CD4-positive, alpha-beta T cell treated with Interleukin-12 subunit alpha and Interleukin-12 subunit beta, for 1 hour (primary cell): ENCODE results near the gene CDK5RAP1.

Experiments used
- DNase-seq: peaks from one replicate; pipeline ENCODE4 v3.0.0-alpha.2; 2020

CDK5RAP1 gene

GRCh38 chr20:33373735-33374605 is 27.3 kb downstream of the CDK5RAP1 start:
- no peak for DNase-seq

DNA sequence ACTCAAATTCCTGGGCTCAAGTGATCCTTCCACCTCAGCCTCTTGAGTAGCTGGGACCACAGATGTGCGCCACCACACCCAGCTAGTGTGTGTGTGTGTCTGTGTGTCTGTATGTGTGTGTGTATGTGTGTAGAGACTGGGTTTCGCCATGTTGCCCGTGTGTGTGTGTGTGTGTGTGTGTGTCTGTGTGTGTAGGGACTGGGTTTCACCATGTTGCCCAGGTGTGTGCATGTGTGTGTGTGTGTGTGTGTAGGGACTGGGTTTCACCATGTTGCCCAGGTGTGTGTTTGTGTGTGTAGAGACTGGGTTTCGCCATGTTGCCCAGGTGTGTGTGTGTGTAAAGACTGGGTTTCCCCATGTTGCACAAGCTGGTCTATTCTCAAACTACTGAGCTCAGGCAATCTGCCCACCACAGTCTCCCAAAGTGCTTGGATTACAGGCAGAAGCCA is 28.3 kb downstream of the CDK5RAP1 start:
- no peak for DNase-seq

DNA sequence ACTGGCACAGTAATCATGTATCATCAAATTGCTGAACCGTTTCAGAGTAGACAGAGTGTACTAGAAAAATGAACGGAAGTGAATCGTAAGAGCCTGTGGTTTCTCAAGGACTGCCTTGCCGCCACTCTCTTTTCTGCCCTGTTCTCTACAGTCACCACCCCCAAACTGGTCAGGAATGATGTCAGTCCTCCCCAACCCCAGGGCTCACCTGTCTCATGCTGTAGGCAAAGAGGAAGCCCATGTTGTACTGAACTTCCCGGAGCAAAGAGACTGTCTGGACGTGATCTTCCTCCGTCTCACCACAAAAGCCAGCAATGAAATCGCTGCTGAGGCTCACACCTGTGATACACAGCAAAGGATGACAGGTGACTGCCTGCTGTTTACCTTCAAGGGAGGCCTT is 31.0 kb downstream of the CDK5RAP1 start:
- peak; percentile 86 for DNase-seq

DNA sequence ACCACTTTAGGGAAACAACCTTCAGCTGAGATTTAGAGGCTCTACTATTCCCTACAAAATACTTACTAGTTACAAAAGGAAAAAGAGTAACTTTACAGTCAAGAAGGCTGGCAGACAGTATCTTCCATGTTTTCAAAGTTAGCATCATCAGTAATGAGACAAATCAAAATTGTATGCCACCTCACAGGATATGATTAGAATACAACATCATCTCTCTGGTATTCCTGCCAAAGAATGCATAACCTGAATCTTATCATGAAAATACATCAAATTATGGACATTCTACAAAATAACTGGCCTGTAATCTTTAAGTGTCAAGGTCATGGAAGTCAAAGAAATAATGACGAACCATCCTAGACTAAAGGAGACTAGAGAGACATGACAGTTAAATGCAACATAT is 38.4 kb downstream of the CDK5RAP1 start:
- DNase-seq, result no peak

- DNase-seq, result no peak
Measured at GRCh38 chr20:33359399-33360261, 41.7 kb downstream of the CDK5RAP1 start.

- no peak for DNase-seq
Measured at GRCh38 chr20:33353013-33353402, 48.3 kb downstream of the CDK5RAP1 start.

DNA sequence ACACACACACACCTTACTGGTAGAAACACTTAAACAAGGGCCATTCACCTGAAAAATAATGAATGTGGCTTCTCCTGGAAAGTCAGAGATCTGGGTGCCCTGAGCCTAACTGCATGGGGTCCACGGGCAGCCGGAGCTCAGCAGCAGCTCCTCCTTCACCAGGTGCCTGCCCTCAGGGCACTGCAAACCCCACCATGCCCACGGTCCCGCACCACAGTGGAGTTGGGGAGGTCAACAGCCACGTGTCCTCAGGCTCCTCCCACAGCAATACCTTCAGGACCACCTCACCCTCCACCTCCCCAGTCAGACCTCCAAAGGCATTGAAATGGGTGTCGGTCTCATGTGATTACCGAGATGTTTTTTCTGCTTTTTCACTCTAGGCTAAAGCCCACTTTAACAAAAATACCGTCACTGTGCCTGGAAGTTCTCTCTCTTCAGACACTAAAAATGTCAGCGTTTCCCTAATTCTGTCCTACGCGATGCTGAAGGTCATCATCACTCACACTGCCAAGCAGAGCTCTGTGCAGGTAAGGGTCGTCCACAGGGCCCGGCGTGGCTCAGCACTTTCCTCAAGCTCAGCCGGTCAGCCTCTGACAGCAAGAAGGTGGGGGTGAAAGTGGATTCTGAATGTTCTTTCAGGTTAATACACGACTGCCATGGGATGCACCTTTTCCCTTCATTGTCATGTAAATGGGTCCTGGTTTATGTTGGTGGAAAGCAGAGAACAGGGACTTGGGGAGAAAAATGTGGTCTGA is 48.9 kb downstream of the CDK5RAP1 start:
- DNase-seq, result no peak

DNA sequence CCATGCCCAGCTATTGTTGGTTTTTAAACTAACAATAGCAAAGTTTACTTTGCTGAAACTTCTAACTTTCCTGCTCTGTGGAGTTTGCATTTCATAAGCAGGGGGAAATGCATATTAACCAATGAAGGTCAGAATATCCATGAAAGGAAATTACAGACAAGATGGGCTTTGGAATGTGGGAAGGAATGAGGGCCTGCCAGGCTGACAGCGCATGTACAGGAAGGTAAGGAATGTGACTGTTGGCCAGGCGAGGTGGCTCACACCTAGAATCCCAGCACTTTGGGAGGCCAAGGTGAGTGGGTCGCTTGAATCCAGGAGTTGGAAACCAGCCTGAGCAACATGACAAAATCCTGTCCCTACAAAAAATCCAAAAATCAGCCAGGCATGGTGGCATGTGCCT is 49.6 kb downstream of the CDK5RAP1 start:
- DNase-seq, result no peak

DNA sequence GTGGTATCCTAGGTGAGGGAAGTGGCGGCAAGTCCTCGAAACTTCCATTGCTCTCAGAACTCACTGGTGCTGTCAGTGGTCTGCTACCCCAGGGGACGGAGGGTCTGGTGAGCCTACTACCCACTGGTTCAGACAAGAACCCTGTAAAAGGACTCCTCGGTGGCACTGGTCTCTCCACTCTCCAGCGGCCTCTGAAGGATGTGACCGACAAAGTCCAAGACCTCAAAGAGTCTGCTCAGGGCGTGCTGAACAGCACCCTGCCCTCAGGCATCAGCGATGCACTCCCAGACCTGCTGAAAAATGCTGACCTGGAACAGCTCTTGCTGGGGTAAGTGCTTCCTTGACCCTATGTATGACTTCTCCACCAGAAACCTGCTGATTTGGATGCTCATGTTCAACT is 51.8 kb downstream of the CDK5RAP1 start:
- no peak for DNase-seq

DNA sequence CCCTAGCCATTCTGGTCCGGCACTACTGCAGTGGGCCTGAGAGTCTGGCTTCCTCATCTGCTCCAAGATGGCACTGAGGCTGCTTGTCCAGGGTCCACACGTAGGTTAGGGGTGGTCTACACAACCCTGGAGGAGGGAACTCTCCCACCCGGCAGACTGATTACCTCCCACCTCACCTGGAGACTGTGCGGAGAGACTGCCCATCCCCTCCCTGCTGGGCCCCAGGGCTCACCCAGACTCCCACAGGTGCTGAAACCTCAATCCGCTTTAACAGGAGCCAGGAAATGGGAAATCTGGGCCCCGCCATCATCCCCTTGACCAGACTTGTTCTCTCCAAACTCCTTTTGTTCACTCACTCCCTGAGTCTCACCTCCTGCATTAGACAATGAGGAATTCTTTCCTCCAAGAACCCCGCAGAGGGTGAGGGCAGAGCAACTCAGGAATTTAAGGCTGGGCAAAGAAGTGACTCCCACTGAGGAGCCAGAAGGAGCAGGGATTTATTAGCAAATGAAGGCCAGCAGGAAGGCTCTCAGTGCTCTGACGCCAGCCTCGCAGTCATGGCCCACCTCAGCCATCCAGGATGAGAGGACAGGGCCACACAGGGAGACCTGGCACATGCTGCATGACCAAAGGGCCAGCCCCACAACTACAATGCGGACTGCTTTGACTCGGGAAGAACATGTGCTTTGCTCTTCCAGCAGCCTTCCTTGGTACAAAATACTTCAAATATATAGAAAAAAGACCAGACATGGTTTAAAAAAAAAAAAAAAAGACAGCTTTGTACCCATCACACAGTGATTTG is 53.0 kb downstream of the CDK5RAP1 start:
- no peak for DNase-seq

DNA sequence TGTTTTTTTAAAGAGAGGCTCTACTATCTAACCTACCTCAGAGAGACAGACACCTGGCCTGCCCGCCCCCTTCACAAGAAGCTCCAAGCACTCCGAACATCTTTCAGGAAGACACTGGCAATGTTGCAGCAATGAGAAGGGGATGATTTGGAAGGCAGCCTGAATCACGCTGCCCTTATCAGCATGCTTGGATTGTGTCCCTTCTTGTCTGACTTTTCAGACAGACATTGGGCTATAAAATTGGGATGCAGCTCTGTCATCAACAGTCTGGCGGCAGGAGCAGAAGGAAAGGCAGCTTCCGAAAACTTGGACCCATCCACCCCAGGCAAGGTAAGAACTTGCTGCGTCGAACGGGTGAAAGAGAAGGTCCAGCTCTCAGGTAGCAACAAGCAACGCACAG is 56.0 kb downstream of the CDK5RAP1 start:
- no peak for DNase-seq

DNA sequence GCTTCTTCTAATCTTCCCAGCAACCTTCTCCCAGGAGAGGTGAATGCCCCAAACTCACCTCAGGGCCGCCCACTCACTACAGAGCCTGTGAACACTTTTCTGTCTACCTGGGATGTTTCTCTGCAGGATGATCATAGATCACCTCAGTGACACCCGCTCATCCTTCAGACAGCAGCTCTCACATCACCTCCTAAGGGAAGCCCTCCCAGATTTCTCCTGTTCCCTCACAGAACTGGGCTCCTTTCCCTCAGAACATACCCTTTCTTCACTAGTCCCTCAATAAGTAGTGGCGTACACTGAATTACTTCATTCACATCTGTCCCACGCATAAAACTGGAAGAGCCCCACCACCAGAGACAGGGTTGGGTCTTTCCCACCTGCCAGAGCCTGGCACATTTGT is 57.8 kb downstream of the CDK5RAP1 start:
- no peak for DNase-seq

DNA sequence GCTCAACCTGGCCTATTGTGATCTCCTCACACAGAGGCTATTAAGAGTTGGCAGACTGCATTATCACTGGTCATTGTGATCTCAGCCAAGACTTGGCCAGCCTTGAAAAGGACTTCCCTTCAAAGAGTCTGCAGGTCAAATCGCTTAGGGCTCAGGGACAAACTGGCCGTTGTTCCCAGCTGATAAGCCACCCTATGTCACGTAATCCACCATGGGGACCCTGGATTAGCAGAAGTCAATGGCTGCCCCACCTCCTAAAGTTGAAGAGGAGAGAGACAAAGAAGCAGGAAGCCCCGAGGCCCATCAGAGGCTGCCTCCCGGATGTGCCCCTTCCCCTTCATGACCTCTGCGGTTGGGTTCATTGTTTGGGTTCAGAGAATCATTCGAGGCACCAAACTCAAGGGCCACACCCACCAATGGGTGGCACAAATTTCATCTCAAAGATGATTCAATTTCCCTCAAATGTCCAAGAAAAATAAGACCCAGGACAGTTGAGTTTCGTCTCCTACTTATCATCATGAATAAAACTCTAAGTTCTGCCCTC is 61.7 kb downstream of the CDK5RAP1 start:
- no peak for DNase-seq

GRCh38 chr20:33338467-33339258 is 62.7 kb downstream of the CDK5RAP1 start:
- no peak for DNase-seq

GRCh38 chr20:33337531-33338165 is 63.7 kb downstream of the CDK5RAP1 start:
- DNase-seq, result no peak

DNA sequence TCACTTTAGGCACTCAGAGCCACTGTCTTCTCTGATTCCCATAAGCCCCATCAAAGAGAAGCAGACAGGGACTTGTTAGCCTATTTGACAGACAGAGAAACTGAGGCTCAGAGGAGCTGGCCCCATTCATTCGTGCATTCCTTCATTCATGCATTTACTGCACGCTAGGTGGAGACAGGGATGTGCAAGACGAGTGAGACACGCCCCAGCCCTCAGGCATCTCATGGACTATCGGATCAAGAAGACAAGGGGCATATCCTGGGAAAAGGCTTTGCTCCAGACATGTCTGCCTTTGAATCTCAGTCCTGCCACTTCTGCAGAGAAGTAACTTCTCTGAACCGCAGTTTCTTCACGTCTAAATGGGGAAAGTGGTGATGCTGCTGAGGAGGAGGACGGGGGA is 64.2 kb downstream of the CDK5RAP1 start:
- no peak for DNase-seq

DNA sequence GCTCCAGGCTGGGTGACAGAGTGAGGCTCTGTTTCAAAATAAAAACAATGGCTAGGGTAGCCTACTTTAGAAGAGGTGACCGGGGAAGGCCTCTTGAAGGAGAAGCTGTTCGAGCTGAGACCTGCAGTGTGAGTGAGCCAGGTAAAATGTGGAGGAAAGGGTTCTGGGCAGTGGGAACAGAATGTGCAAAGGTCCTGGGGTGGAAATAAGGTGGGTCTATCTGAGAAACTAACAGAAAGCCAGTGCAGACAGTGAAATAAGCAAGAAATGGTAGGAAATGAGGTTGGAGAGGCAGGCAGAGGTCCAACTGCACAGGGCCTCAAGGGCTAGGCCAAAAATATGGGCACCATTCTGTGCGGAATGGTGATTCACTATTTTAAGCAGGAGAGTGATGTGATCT is 64.9 kb downstream of the CDK5RAP1 start:
- no peak for DNase-seq

DNA sequence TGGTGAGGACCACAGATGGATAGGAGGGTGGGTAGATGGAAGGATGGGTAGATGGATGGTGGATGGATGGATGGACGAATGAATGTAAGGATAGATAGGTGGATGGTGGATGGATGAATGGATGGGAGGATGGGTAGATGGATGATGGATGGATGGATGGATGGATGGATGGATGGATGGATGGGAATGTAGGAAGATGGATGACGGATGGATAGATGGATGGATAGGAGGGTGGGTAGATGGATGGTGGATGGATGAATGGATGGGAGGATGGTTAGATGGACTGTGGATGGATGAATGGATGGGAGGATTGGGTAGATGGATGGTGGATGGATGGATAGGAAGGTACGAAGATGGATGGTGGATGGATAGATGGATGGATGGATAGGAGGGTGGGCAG is 67.2 kb downstream of the CDK5RAP1 start:
- no peak for DNase-seq

DNA sequence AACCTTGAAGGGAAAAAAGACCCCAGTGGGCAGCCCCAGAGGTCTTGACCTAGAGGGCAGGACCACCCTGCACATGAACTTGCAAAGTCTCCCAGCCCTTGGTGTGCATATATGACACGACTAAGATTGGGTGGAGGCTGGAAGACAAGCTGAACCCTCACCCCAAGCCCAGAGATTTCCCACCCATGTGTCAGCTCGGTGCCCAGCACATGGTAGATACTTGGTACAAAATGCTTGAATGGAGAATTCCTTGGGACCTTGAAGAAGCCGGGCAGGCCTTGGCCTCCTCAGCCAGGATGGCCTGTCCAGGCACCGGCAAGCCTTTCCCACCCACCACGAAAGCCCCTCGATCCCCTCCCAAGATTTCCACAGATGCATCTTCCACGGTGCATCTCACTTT is 67.7 kb downstream of the CDK5RAP1 start:
- no peak for DNase-seq

- no peak for DNase-seq
Measured at GRCh38 chr20:33332905-33333456, 68.3 kb downstream of the CDK5RAP1 start.
